GM12878 (cell line): Measurements from ENCODE around the gene ISM1. TPM values are rescaled to one million over a fixed set of nuclear protein-coding genes. Genes with fewer than 3 reads are reported as not detected.

Experiments
- ATAC-seq: fragments of 200-7000 bp; cut with Tn5 transposase; 3 replicates; pipeline ENCODE4 v1.9.1; 2020; ENCODE audit warnings: mild to moderate bottlenecking, moderate library complexity
- BruUV-seq: library from RNA; stranded (reverse); fragments of 400-500 nt; replicated peaks from 2 replicates; lab custom pipeline; 2021; lab: Mats Ljungman, UMichigan
- CTCF ChIA-PET: fragments of 300-600 bp; sonication (Branson Sonifier 250); formaldehyde crosslinking; extraction: SDS; loops from one replicate; lab custom pipeline; 2021; ENCODE audit warnings: inconsistent platforms; lab: Yijun Ruan, JAX
- POLR2A ChIA-PET: fragments of 350-600 bp; formaldehyde crosslinking; extraction: SDS; loops from one replicate; lab custom pipeline; 2021; ENCODE audit warnings: inconsistent platforms; lab: Charles Lee
- RAD21 ChIA-PET: fragments of 300-600 bp; sonication (Branson Sonifier 250); formaldehyde crosslinking; loops from one replicate; lab custom pipeline; 2023; ENCODE audit warnings: antibody characterized with exemption; ENCODE audit not compliant: unreplicated experiment; lab: Charles Lee
- SMC1A ChIA-PET: fragments of 300-600 bp; sonication (Branson Sonifier 250); formaldehyde crosslinking; loops from one replicate; lab custom pipeline; 2023; ENCODE audit not compliant: unreplicated experiment, uncharacterized antibody; lab: Charles Lee
- DNase-seq: peaks from one replicate; pipeline ENCODE4 v3.0.0-alpha.2; 2011; ENCODE audit warnings: low read depth, low spot score
- FAIRE-seq: peaks from 3 replicates; lab custom pipeline; 2011; peaks lifted over from hg19 to GRCh38; lab: Jason Lieb, UNC
- H2AFZ ChIP-seq: 2 replicates; pipeline ENCODE4 v1.6.0; 2011; ENCODE audit warnings: low read depth, low read length, control low read depth; ENCODE audit not compliant: control insufficient read depth
- H3K27ac ChIP-seq: 2 replicates; pipeline ENCODE4 v1.5.1; 2011; ENCODE audit warnings: control low read depth; ENCODE audit not compliant: control insufficient read depth, insufficient read depth
- H3K27me3 ChIP-seq, 2 experiments: replicated peaks in 1 of 2; 2 replicates each; pipeline versions ENCODE4 v1.6.0 to v1.6.1; 2011; ENCODE audit warnings: low read length in 1 of 2; ENCODE audit not compliant: control insufficient read depth in 2 of 2, insufficient read depth in 2 of 2
- H3K36me3 ChIP-seq, 2 experiments: 2 replicates each; pipeline ENCODE4 v1.5.1; 2011; ENCODE audit warnings: low read length in 1 of 2; ENCODE audit not compliant: control insufficient read depth in 2 of 2, insufficient read depth in 2 of 2
- H3K4me1 ChIP-seq: 2 replicates; pipeline ENCODE4 v1.6.1; 2011; ENCODE audit warnings: mild to moderate bottlenecking, low read length, moderate library complexity, mixed read lengths; ENCODE audit not compliant: control insufficient read depth, insufficient read depth
- H3K4me2 ChIP-seq: 2 replicates; pipeline ENCODE4 v1.6.0; 2011; ENCODE audit warnings: control low read depth; ENCODE audit not compliant: control insufficient read depth, insufficient read depth
- H3K4me3 ChIP-seq: fragments of 200-600 bp; sonication (generic); 2 replicates; pipeline ENCODE4 v1.5.1; 2016
- H3K79me2 ChIP-seq: 2 replicates; pipeline ENCODE4 v1.6.0; 2011; ENCODE audit warnings: low read length; ENCODE audit not compliant: control insufficient read depth, insufficient read depth
- H3K9ac ChIP-seq: 2 replicates; pipeline ENCODE4 v1.8.0; 2011; ENCODE audit warnings: low read length, control low read depth, mixed read lengths; ENCODE audit not compliant: control insufficient read depth, insufficient read depth
- H3K9me3 ChIP-seq: replicated peaks from 3 replicates; pipeline ENCODE4 v1.5.1; 2011; ENCODE audit warnings: mild to moderate bottlenecking, low read length; ENCODE audit not compliant: control insufficient read depth, insufficient read depth
- H4K20me1 ChIP-seq: 2 replicates; pipeline ENCODE4 v1.6.0; 2011; ENCODE audit not compliant: control insufficient read depth, insufficient read depth
- CHD4 ChIP-seq: fragments of 200-600 bp; sonication (generic); IDR thresholded peaks from 2 replicates; pipeline ENCODE4 v1.6.1; 2016; ENCODE audit warnings: mild to moderate bottlenecking
- NFXL1 ChIP-seq: fragments of 450-650 bp; IDR thresholded peaks from 2 replicates; pipeline ENCODE4 v1.6.1; 2017; ENCODE audit warnings: antibody characterized with exemption, mild to moderate bottlenecking, borderline replicate concordance
- NFYB ChIP-seq: IDR thresholded peaks from 2 replicates; pipeline ENCODE4 v1.6.1; 2011; ENCODE audit warnings: low read depth, mild to moderate bottlenecking, low read length, improper control_type of control experiment, moderate library complexity; ENCODE audit not compliant: insufficient read depth
- NKRF ChIP-seq: fragments of 450-650 bp; conservative IDR thresholded peaks from 2 replicates; pipeline ENCODE4 v1.6.1; 2017; ENCODE audit warnings: mild to moderate bottlenecking, moderate library complexity
- RCOR1 ChIP-seq: conservative IDR thresholded peaks from 2 replicates; pipeline ENCODE4 v1.6.1; 2012; ENCODE audit warnings: low read depth, low read length, improper control_type of control experiment
- SIN3A ChIP-seq: IDR thresholded peaks from 2 replicates; pipeline ENCODE4 v1.6.1; 2012; ENCODE audit warnings: low read depth, low read length, improper control_type of control experiment
- SRF ChIP-seq, 2 experiments: IDR thresholded peaks; 2 replicates each; pipeline ENCODE4 v1.6.1; 2011; ENCODE audit warnings: low read depth in 2 of 2, low read length in 2 of 2, mild to moderate bottlenecking in 1 of 2, moderate library complexity in 1 of 2
- SUPT20H ChIP-seq: IDR thresholded peaks from 2 replicates; pipeline ENCODE4 v1.6.1; 2011; ENCODE audit warnings: low read depth, mild to moderate bottlenecking, low read length, moderate library complexity, borderline replicate concordance; ENCODE audit not compliant: control insufficient read depth
- ZNF592 ChIP-seq: fragments of 450-650 bp; IDR thresholded peaks from 2 replicates; pipeline ENCODE4 v1.6.1; 2017; ENCODE audit warnings: mild to moderate bottlenecking, moderate library complexity
- WGBS: methylation state at CpG from one replicate; pipeline ENCODE4 v1.1.6; 2016; ENCODE audit warnings: low lambda C conversion rate; ENCODE audit not compliant: insufficient replicate concordance, insufficient coverage; ENCODE audit errors: missing lambda C conversion rate; 5-methylcytosine and 5-hydroxymethylcytosine counted together
- in situ Hi-C: fragments of 300-500 bp; cut with MboI; formaldehyde crosslinking; loops from 9 replicates; pipeline ENCODE4 v1.14.3; 2018; ENCODE audit warnings: mixed read lengths
- intact Hi-C: fragments of 100-400 bp; cut with micrococcal nuclease; formaldehyde crosslinking; loops from one replicate; pipeline ENCODE4 v1.14.2; 2022; ENCODE audit not compliant: unreplicated experiment
- polyA plus RNA-seq, 11 experiments: library from polyadenylated mRNA; depleted of rRNA in 4 of 11; unstranded in 6 of 11; stranded (reverse) in 5 of 11; fragments of >200 nt; fragmentation: Nextera tagmentation in 4 of 11; fragmentation: Illumina TruSeq in 1 of 11; extraction: Ambion mirVana in 4 of 11; extraction: Trizol in 1 of 11; gene quantifications; 1 replicate in 1 of 11; 2 replicates in 10 of 11; pipeline versions ENCODE4 v1.2.1 to v1.2.3, GENCODE V29; 2011 to 2016; ENCODE audit warnings: inconsistent platforms in 2 of 11, missing spikeins in 2 of 11, low read depth in 1 of 11
- total RNA-seq, 4 experiments: library from RNA; depleted of rRNA in 3 of 4; stranded (reverse); fragments of >200 nt in 3 of 4; fragmentation: Illumina TruSeq in 1 of 4; extraction: Trizol in 1 of 4; gene quantifications; 2 replicates each; pipeline versions ENCODE4 v1.2.1 to v1.2.3, GENCODE V29; 2013 to 2021

The ISM1 gene
- total and polyA plus RNA-seq, 10 of the 15 experiments (the other 5 are each of a cell fraction or from before 2014, with no cell fraction given) = 0.01 to 0.03 TPM; not detected in 8

- WGBS = 37% methylated on average over 9 of the region's 9 CpGs
- H3K9me3 ChIP-seq = no peaks in the 10 kb centered on the region
- FAIRE-seq = no peak
- TF ChIP-seq NFYB = no peak
- TF ChIP-seq NFXL1 = no peak
- no peak for TF ChIP-seq ZNF592
- TF ChIP-seq SUPT20H = no peak
- no peak for TF ChIP-seq SRF (IDR thresholded peaks at IDR 0.05; ENCODE audit: low read depth in 2 of 2, low read length in 2 of 2)
- no peak for TF ChIP-seq RCOR1
- TF ChIP-seq NKRF = no peak
- no peak for TF ChIP-seq CHD4
- TF ChIP-seq SIN3A = no peak
- no peak overlapping the region for H3K4me3 ChIP-seq
- no peaks in the 10 kb centered on the region for H4K20me1 ChIP-seq
- in situ Hi-C loops = no loop called here
- RAD21 ChIA-PET = interaction anchor here (1.9 kb wide), 2 partner anchors 144 to 284 kb away, joined by 6 to 7 read pairs; no protein-coding TSS in a partner anchor
- H3K9ac ChIP-seq = no peak overlapping the region
- no peak for ATAC-seq
- no peak overlapping the region for H3K4me2 ChIP-seq
- no peak overlapping the region for H2AFZ ChIP-seq
- POLR2A ChIA-PET = no interaction called here
- intact Hi-C loops = loop anchor here (1.0 kb wide), 2 partner anchors 144 to 338 kb away; no protein-coding TSS in a partner anchor
- SMC1A ChIA-PET = interaction anchor here (0.7 to 2.7 kb wide), 4 partner anchors 142 to 571 kb away, joined by 3 to 9 read pairs (median 4); no protein-coding TSS in a partner anchor
- CTCF ChIA-PET = interaction anchor here (1.1 to 4.0 kb wide), 3 partner anchors 39 to 283 kb away, joined by 3 to 57 read pairs (median 11); no protein-coding TSS in a partner anchor
- H3K36me3 ChIP-seq = no peaks in the 10 kb centered on the region
- no peak overlapping the region for H3K27ac ChIP-seq
- no TSS peak for BruUV-seq
- no peaks in the 10 kb centered on the region for H3K27me3 ChIP-seq
- no peaks in the 10 kb centered on the region for H3K79me2 ChIP-seq
- no peak for DNase-seq
- H3K4me1 ChIP-seq = no peaks in the 10 kb centered on the region
Measured at GRCh38 chr20:13262671-13263360, 41.7 kb downstream of the ISM1 start.
